Type B pancreatic cell (in vitro differentiated cells): Measurements from ENCODE around the gene KCNK16. TPM values are rescaled to one million over a fixed set of nuclear protein-coding genes. Genes with fewer than 3 reads are reported as not detected.
A peak's percentile ranks its signal among the peaks of the same experiment; 100 is the strongest.

Experiments
- DNase-seq: peaks from one replicate; pipeline ENCODE4 v3.0.0; 2021; ENCODE audit warnings: mixed read lengths; ENCODE audit not compliant: unreplicated experiment; ENCODE audit errors: extremely low spot score
- H3K27ac Mint-ChIP-seq: 2 replicates; pipeline ENCODE4 v1.8.0; 2021; ENCODE audit warnings: mild to moderate bottlenecking, mixed read lengths
- H3K27me3 Mint-ChIP-seq: 2 replicates; pipeline ENCODE4 v1.8.0; 2021; ENCODE audit warnings: mixed read lengths
- H3K36me3 Mint-ChIP-seq: 2 replicates; pipeline ENCODE4 v1.8.0; 2021; ENCODE audit warnings: mixed read lengths
- H3K4me1 Mint-ChIP-seq: one replicate; pipeline ENCODE4 v1.8.0; 2021; ENCODE audit warnings: mixed read lengths; ENCODE audit not compliant: unreplicated experiment
- H3K4me3 Mint-ChIP-seq: 2 replicates; pipeline ENCODE4 v1.8.0; 2021; ENCODE audit warnings: mild to moderate bottlenecking, mixed read lengths
- H3K9me3 Mint-ChIP-seq: 2 replicates; pipeline ENCODE4 v1.8.0; 2021; ENCODE audit warnings: mixed read lengths
- CTCF ChIP-seq: fragments of 200-600 bp; sonication (generic); conservative IDR thresholded peaks from 2 replicates; pipeline ENCODE4 v1.5.0; 2021; ENCODE audit warnings: antibody characterized with exemption, mild to moderate bottlenecking
- total RNA-seq: library from RNA; stranded (reverse); gene quantifications from 2 replicates; pipeline ENCODE4 v1.2.1, GENCODE V29; 2021; ENCODE audit warnings: low replicate concordance

Gene KCNK16
- total RNA-seq, 1 donor from 2014 or later: 22.6 TPM

DNA sequence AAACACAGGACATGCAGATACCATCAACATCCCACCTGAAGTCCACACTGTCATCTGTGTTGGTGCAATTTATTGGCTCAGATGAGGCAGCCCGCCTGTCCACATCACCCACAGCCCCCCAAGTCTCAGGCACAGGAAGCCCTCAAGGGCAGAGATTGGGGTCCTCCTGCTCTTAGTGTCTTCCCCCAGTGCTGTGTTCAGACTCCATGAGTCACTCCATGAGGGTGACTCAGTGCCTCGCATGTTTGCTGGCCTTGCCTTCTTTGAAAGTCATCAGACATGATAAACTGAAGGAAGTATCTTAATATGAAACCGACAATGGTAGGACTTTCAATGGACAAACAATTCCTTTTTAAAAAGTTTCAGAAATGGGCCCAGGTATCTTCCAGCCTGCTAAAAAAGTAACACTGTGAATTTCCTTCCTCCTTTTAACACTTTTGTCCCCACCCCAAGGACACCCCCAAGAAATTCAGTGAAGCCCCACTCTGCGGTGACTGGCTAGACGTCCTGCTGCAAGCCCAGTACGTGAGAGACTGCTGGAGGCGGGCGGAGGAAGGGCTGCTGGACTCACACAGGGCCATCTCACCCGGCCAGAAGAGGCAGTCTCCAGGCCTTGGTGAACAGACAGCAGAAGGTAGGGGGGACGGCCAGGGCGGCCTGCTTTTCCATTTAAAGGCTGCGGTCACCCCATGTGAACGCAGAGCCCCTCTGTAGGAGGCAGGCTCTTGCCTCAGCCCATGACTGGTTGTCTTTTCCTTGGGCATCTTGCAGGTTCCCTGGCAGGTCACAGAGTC is 43.0 kb upstream of the KCNK16 start:
- TF ChIP-seq CTCF: no peak
- Mint-ChIP-seq H3K4me3 (no peak overlapping the region), H3K4me1 (peaks cover 26% of the 10 kb centered on the region), H3K27ac (no peak overlapping the region), H3K9me3 (no peaks in the 10 kb centered on the region), H3K27me3 (peaks cover 9% of the 10 kb centered on the region), H3K36me3 (no peaks in the 10 kb centered on the region)
- no peak for DNase-seq

DNA sequence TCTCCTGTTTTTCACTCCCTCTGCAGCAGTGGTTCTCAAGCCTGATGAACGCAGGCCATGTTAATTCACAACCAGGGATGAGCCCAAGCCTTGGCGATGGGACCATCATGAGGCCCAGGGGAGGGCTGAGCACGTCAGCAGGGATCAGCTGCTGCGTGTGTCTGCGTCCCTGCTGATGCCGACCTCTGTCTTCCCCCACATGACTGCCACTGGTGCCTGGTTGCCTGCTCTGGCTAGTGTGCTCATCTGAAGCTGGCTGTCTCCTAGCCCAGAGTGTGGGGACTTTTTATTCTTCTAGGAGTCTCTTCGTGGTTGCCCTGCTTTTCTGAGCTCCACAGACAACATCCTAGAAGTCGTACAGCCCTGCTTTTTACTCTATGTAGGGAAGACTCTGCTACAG is 40.8 kb upstream of the KCNK16 start:
- no peak for TF ChIP-seq CTCF
- DNase-seq: no peak
- Mint-ChIP-seq H3K36me3 (no peaks in the 10 kb centered on the region), H3K4me3 (no peak overlapping the region), H3K9me3 (no peaks in the 10 kb centered on the region), H3K27ac (no peak overlapping the region), H3K4me1 (peaks cover 26% of the 10 kb centered on the region), H3K27me3 (peaks cover 9% of the 10 kb centered on the region)

GRCh38 chr6:39362487-39362865 is 40.0 kb upstream of the KCNK16 start:
- no peak for DNase-seq
- H3K36me3 Mint-ChIP-seq: no peaks in the 10 kb centered on the region
- no peak for TF ChIP-seq CTCF
- H3K27ac Mint-ChIP-seq: no peak overlapping the region
- H3K9me3 Mint-ChIP-seq: no peaks in the 10 kb centered on the region
- no peak overlapping the region for H3K4me3 Mint-ChIP-seq
- peaks cover 26% of the 10 kb centered on the region for H3K4me1 Mint-ChIP-seq
- H3K27me3 Mint-ChIP-seq: peaks cover 9% of the 10 kb centered on the region

DNA sequence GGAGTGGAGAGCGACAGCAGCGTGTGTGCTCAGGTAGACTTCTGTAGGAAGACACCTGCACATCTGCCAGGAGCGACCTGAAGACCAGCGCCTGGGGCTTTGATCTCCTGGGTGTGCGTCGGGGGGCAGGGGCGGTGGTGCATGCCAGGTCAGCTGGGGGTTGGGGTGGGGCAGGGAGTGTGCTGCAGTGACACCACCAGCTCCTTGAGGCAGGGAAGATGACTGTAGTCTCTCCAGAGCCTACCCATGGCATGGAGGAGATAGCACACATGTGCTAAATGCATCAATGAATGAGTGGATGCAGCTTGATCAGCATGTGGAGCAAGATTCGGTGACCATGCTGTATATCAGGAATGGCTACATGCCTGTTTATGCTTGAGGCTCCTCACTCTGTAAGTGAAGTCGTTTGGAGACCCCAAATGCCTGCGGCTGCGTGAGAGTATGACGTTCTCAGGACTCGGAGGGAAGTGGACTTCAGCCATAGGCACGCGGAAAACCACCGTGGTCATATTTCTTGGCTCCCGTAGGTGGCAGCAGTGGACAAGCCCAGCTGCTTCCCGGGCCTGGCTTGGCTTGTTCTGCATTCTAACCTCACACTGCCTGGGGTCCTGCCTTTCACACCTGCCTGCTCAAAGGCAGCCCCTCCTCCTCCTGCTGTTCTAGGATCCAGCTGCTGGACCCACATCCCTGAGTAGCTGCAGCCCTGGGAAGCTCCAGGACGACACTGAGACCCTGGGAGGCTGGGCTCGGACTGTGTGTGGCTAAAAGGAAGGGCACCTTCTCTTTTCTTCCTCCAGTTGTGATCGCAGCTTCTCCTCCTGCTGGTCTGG is 39.4 kb upstream of the KCNK16 start:
- peaks cover 9% of the 10 kb centered on the region for H3K27me3 Mint-ChIP-seq

GRCh38 chr6:39360378-39360777 is 37.9 kb upstream of the KCNK16 start:
- no peak for TF ChIP-seq CTCF
- Mint-ChIP-seq H3K36me3 (no peaks in the 10 kb centered on the region), H3K9me3 (no peaks in the 10 kb centered on the region), H3K4me3 (no peak overlapping the region), H3K27ac (no peak overlapping the region), H3K27me3 (peaks cover 8% of the 10 kb centered on the region), H3K4me1 (peaks cover 13% of the 10 kb centered on the region)
- no peak for DNase-seq

More for the DNA sequence above, 39.4 kb upstream of the KCNK16 start:
- peak; percentile 87 for TF ChIP-seq CTCF
- Mint-ChIP-seq H3K4me3 (no peak overlapping the region), H3K36me3 (no peaks in the 10 kb centered on the region), H3K4me1 (peaks cover 19% of the 10 kb centered on the region), H3K9me3 (no peaks in the 10 kb centered on the region), H3K27ac (no peak overlapping the region)
- no peak for DNase-seq
